Thymus (tissue), 11 donors: Measurements from ENCODE around the gene CAMK2G. TPM values are rescaled to one million over a fixed set of nuclear protein-coding genes. Genes with fewer than 3 reads are reported as not detected.
A peak's percentile ranks its signal among the peaks of the same experiment; 100 is the strongest.
"Not testable (repeated sequence)": the region's sequence is repeated elsewhere in the genome, so short reads cannot be mapped to it uniquely, and the experiment has no call there.

Experiments used
- DNase-seq, 9 donors: peaks; one replicate each; pipeline ENCODE4 v3.0.0-alpha.2; 2013; ENCODE audit warnings: low spot score in 9 of 9, low read depth in 6 of 9, missing footprints in 1 of 9
- H3K27ac ChIP-seq, 2 donors: one replicate each; pipeline ENCODE4 v1.5.1; 2013; ENCODE audit warnings: control low read depth in 1 of 2, low read depth in 1 of 2, low read length in 1 of 2, mild to moderate bottlenecking in 1 of 2, moderate library complexity in 1 of 2
- H3K27me3 ChIP-seq, 2 donors: one replicate each; pipeline ENCODE4 v1.5.1; 2013; ENCODE audit warnings: low read length in 1 of 2; ENCODE audit not compliant: control insufficient read depth in 2 of 2, insufficient read depth in 1 of 2
- H3K36me3 ChIP-seq, 2 donors: one replicate each; pipeline ENCODE4 v1.5.1; 2013; ENCODE audit warnings: low read length in 1 of 2, mild to moderate bottlenecking in 1 of 2, moderate library complexity in 1 of 2; ENCODE audit not compliant: control insufficient read depth in 2 of 2, insufficient read depth in 2 of 2
- H3K4me1 ChIP-seq, 2 donors: one replicate each; pipeline ENCODE4 v1.5.1; 2013; ENCODE audit warnings: low read length in 2 of 2; ENCODE audit not compliant: control insufficient read depth in 2 of 2, insufficient read depth in 2 of 2
- H3K4me3 ChIP-seq, 2 donors: one replicate each; pipeline ENCODE4 v1.5.1; 2013; ENCODE audit warnings: low read length in 2 of 2, control low read depth in 1 of 2, mild to moderate bottlenecking in 1 of 2
- H3K9me3 ChIP-seq, 2 donors: one replicate each; pipeline ENCODE4 v1.5.1; 2013; ENCODE audit warnings: low read length in 1 of 2, mild to moderate bottlenecking in 1 of 2; ENCODE audit not compliant: control insufficient read depth in 2 of 2, insufficient read depth in 1 of 2
- WGBS: extraction: QIAGEN DNeasy Blood & Tissue Kit; methylation state at CpG from one replicate; pipeline ENCODE4 v1.1.7; 2013; 5-methylcytosine and 5-hydroxymethylcytosine counted together
- polyA plus RNA-seq: library from polyadenylated mRNA; stranded (reverse); fragments of 200-250 nt; gene quantifications from one replicate; pipeline ENCODE4 v1.2.3, GENCODE V29; 2013
- total RNA-seq: library from RNA; stranded (reverse); fragments of 120-200 nt; gene quantifications from one replicate; pipeline ENCODE4 v1.2.4, GENCODE V29; 2013
- donor health status: healthy.

The CAMK2G gene
- total and polyA plus RNA-seq, 2 donors, result 10.5 to 17.2 TPM

GRCh38 chr10:73895381-73895780 is 21.0 kb upstream of the CAMK2G start:
- H3K27ac ChIP-seq, H3K27me3 ChIP-seq, H3K4me1 ChIP-seq, H3K4me3 ChIP-seq, DNase-seq, H3K9me3 ChIP-seq, H3K36me3 ChIP-seq: not testable (repeated sequence)
- WGBS, result 92% methylated on average over 9 of the region's 9 CpGs

GRCh38 chr10:73894245-73894971 is 20.1 kb upstream of the CAMK2G start:
- 77% methylated on average over 6 of the region's 6 CpGs for WGBS
- no peak for DNase-seq
- Histone ChIP-seq H3K4me3 (no peak overlapping the region), H3K27ac (no peak overlapping the region), H3K9me3 (no peaks in the 10 kb centered on the region), H3K36me3 (no peaks in the 10 kb centered on the region), H3K4me1 (peaks cover 0 to 3% of the 10 kb centered on the region in 2 donors), H3K27me3 (no peaks in the 10 kb centered on the region)

- no peak overlapping the region for H3K4me3 ChIP-seq
- DNase-seq, result no peak
- no peaks in the 10 kb centered on the region for H3K36me3 ChIP-seq
- no peaks in the 10 kb centered on the region for H3K27me3 ChIP-seq
- H3K9me3 ChIP-seq, result no peaks in the 10 kb centered on the region
- no peak overlapping the region for H3K27ac ChIP-seq
- WGBS, result 86% methylated on average over 8 of the region's 8 CpGs
- H3K4me1 ChIP-seq, result no peaks in the 10 kb centered on the region
These were observed 19.1 kb upstream of the CAMK2G start for GRCh38 chr10:73893426-73893825.

- Histone ChIP-seq H3K9me3 (no peaks in the 10 kb centered on the region), H3K27ac (no peak overlapping the region), H3K27me3 (no peaks in the 10 kb centered on the region), H3K4me3 (no peak overlapping the region), H3K4me1 (peaks cover 0 to 6% of the 10 kb centered on the region in 2 donors), H3K36me3 (no peaks in the 10 kb centered on the region)
- no peak for DNase-seq
- 85% methylated on average over 10 of the region's 10 CpGs for WGBS
These were observed 18.1 kb upstream of the CAMK2G start for GRCh38 chr10:73892310-73893030.

DNA sequence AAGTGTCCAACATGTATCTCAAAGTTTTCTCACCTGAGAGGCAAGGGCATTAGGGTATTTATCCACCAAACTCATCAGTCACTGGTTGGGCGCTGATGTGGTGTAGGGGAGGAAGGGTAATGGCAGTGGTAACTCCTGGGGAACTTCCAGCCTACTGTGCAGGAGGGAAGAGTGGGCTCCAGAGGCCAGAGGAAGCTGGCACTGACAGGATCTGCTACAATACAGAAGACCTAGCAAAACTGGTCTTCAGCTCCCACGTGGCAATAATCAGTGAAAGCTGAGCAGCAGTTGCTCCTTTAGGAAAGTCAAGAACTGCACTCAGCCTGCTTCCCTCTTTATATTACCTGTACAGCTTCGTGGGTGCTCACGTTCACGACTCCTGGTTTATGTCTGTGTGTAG is 17.2 kb upstream of the CAMK2G start:
- Histone ChIP-seq H3K27ac (no peak overlapping the region), H3K27me3 (no peaks in the 10 kb centered on the region), H3K4me3 (no peak overlapping the region), H3K36me3 (no peaks in the 10 kb centered on the region), H3K4me1 (peaks cover 0 to 13% of the 10 kb centered on the region in 2 donors), H3K9me3 (no peaks in the 10 kb centered on the region)
- DNase-seq, result no peak
- 90% methylated on average over 5 of the region's 5 CpGs for WGBS

- not testable (repeated sequence) for H3K4me3 ChIP-seq, DNase-seq, H3K9me3 ChIP-seq, H3K27ac ChIP-seq, H3K27me3 ChIP-seq, H3K36me3 ChIP-seq
- H3K4me1 ChIP-seq, result peaks cover 0 to 15% of the 10 kb centered on the region in 2 donors
- 64% methylated on average over 3 of the region's 3 CpGs for WGBS
These were observed 16.5 kb upstream of the CAMK2G start for GRCh38 chr10:73890830-73891229.

DNA sequence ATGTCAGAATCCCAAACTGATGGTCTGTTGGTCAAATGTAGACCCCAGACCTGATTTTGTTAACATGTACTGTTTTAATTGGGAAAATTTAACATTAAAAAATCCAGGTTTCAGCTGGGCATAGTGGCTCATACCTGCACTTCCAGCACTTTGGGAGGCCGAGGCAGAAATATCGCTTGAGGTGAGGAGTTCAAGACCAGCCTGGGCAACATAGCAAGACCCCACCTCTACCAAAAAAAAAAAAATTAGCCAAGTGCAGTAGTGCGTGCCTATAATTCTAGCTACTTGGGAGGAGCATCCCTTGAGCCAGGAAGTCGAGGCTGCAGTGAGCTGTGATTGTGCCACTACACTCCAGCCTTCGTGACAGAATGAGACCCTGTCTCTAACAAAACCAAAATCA is 15.9 kb upstream of the CAMK2G start:
- no peak overlapping the region for H3K27ac ChIP-seq
- DNase-seq, result no peak
- WGBS, result 97% methylated on average over 5 of the region's 5 CpGs
- H3K9me3 ChIP-seq, result no peaks in the 10 kb centered on the region
- no peaks in the 10 kb centered on the region for H3K36me3 ChIP-seq
- peaks cover 0 to 15% of the 10 kb centered on the region in 2 donors for H3K4me1 ChIP-seq
- no peaks in the 10 kb centered on the region for H3K27me3 ChIP-seq
- no peak overlapping the region for H3K4me3 ChIP-seq

DNA sequence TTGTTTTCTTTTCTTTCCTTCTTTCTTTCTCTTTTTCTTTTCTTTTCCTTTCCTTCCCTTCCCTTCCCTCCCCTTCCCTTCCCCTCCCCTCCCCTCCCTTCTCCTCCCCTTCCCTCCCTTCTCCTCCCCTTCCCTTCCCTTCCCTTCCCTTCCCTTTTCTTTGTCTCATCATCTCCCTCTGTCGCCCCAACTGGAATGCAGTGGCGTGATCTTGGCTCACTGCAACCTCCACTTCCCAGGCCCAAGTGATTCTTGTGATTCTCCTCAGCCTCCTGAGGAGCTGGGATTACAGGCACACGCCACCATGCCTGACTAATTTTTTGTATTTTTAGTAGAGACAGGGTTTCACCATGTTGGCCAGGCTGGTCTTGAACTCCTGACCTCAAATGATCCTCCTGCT is 15.1 kb upstream of the CAMK2G start:
- H3K4me3 ChIP-seq, H3K36me3 ChIP-seq, H3K9me3 ChIP-seq, DNase-seq, H3K27me3 ChIP-seq: not testable (repeated sequence)
- 93% methylated on average over 3 of the region's 3 CpGs for WGBS
- peak overlapping the region in 1 of 2 donors; percentile 21 for H3K27ac ChIP-seq
- H3K4me1 ChIP-seq, result peaks cover 0 to 15% of the 10 kb centered on the region in 2 donors

- Histone ChIP-seq H3K27me3 (no peaks in the 10 kb centered on the region), H3K9me3 (no peaks in the 10 kb centered on the region), H3K4me1 (peaks cover 0 to 15% of the 10 kb centered on the region in 2 donors), H3K4me3 (no peak overlapping the region), H3K36me3 (no peaks in the 10 kb centered on the region), H3K27ac (peak overlapping the region; percentile 26 to 46)
- peak in 1 of 9 donors; percentile 29 for DNase-seq
- WGBS, result 66% methylated on average over 7 of the region's 7 CpGs
These were observed 14.7 kb upstream of the CAMK2G start for GRCh38 chr10:73889014-73889413.
